Neutrophil (primary cell): ENCODE results near the gene TBC1D14.

Source experiments
- H3K27ac ChIP-seq: fragments of 200-600 bp; sonication (generic); 2 replicates; pipeline ENCODE4 v1.5.1; 2016; ENCODE audit warnings: mild to moderate bottlenecking, moderate library complexity
- H3K27me3 ChIP-seq: fragments of 200-600 bp; sonication (generic); 2 replicates; pipeline ENCODE4 v1.6.0; 2016; ENCODE audit warnings: mild to moderate bottlenecking
- H3K36me3 ChIP-seq: fragments of 200-600 bp; sonication (generic); 2 replicates; pipeline ENCODE4 v1.5.1; 2017
- H3K4me1 ChIP-seq, 2 experiments: fragments of 200-600 bp in 1 of 2; sonication (generic) in 1 of 2; 1 replicate in 1 of 2; 2 replicates in 1 of 2; pipeline versions ENCODE4 v1.5.1 to v1.6.1; 2013 to 2016; ENCODE audit warnings: low read depth in 1 of 2, low read length in 1 of 2, mild to moderate bottlenecking in 1 of 2, moderate library complexity in 1 of 2; ENCODE audit not compliant: control insufficient read depth in 1 of 2, insufficient read depth in 1 of 2
- H3K4me3 ChIP-seq, 2 experiments: fragments of 200-600 bp in 1 of 2; sonication (generic) in 1 of 2; 1 replicate in 1 of 2; 2 replicates in 1 of 2; pipeline ENCODE4 v1.5.1; 2013 to 2016; ENCODE audit warnings: low read depth in 1 of 2, low read length in 1 of 2, mild to moderate bottlenecking in 1 of 2, moderate library complexity in 1 of 2
- H3K9me3 ChIP-seq: fragments of 200-600 bp; sonication (generic); 2 replicates; pipeline ENCODE4 v1.5.1; 2016
- CTCF ChIP-seq: fragments of 200-600 bp; sonication (generic); IDR thresholded peaks from 2 replicates; pipeline ENCODE4 v1.5.1; 2016; ENCODE audit warnings: antibody characterized with exemption

Gene TBC1D14

GRCh38 chr4:7007142-7007907 is 97.7 kb downstream of the TBC1D14 start:
- no peak for TF ChIP-seq CTCF
- Histone ChIP-seq H3K4me3 (no peak overlapping the region), H3K4me1 (no peaks in the 10 kb centered on the region), H3K27me3 (no peaks in the 10 kb centered on the region), H3K36me3 (peaks cover 100% of the 10 kb centered on the region), H3K9me3 (no peaks in the 10 kb centered on the region), H3K27ac (no peak overlapping the region)

GRCh38 chr4:7007944-7008343 is 98.3 kb downstream of the TBC1D14 start:
- H3K4me3 ChIP-seq, result no peak overlapping the region
- no peak for TF ChIP-seq CTCF
- H3K9me3 ChIP-seq, result no peaks in the 10 kb centered on the region
- H3K27ac ChIP-seq, result no peak overlapping the region
- H3K27me3 ChIP-seq, result no peaks in the 10 kb centered on the region
- H3K36me3 ChIP-seq, result peaks cover 100% of the 10 kb centered on the region
- no peaks in the 10 kb centered on the region for H3K4me1 ChIP-seq

GRCh38 chr4:7009564-7009963 is 99.9 kb downstream of the TBC1D14 start:
- Histone ChIP-seq H3K27me3 (no peaks in the 10 kb centered on the region), H3K36me3 (peaks cover 100% of the 10 kb centered on the region), H3K4me1 (no peaks in the 10 kb centered on the region), H3K9me3 (no peaks in the 10 kb centered on the region), H3K4me3 (no peak overlapping the region), H3K27ac (no peak overlapping the region)
- no peak for TF ChIP-seq CTCF

- H3K4me3 ChIP-seq, result no peak overlapping the region
- no peak for TF ChIP-seq CTCF
- no peaks in the 10 kb centered on the region for H3K9me3 ChIP-seq
- no peaks in the 10 kb centered on the region for H3K4me1 ChIP-seq
- no peak overlapping the region for H3K27ac ChIP-seq
- peaks cover 100% of the 10 kb centered on the region for H3K36me3 ChIP-seq
- H3K27me3 ChIP-seq, result no peaks in the 10 kb centered on the region
Measured at GRCh38 chr4:7013175-7013574, 103.5 kb downstream of the TBC1D14 start.

- Histone ChIP-seq H3K4me3 (no peak overlapping the region), H3K36me3 (peaks cover 97% of the 10 kb centered on the region)
- TF ChIP-seq CTCF, result no peak
Measured at GRCh38 chr4:7014815-7015214, 105.2 kb downstream of the TBC1D14 start.

More at GRCh38 chr4:7014815-7015214, 105.2 kb downstream of the TBC1D14 start:
- Histone ChIP-seq H3K27ac (no peak overlapping the region), H3K27me3 (no peaks in the 10 kb centered on the region), H3K9me3 (no peaks in the 10 kb centered on the region), H3K4me1 (no peaks in the 10 kb centered on the region)
